ENCODE measurements around the gene UAP1. TPM values are rescaled to one million over a fixed set of nuclear protein-coding genes. Genes with fewer than 3 reads are reported as not detected.
"Not testable (repeated sequence)": the region's sequence is repeated elsewhere in the genome, so short reads cannot be mapped to it uniquely, and the experiment has no call there.

UAP1 gene
- total RNA-seq, 4 donors from 2014 or later: 95.0 to 131 (median 117) TPM

DNA sequence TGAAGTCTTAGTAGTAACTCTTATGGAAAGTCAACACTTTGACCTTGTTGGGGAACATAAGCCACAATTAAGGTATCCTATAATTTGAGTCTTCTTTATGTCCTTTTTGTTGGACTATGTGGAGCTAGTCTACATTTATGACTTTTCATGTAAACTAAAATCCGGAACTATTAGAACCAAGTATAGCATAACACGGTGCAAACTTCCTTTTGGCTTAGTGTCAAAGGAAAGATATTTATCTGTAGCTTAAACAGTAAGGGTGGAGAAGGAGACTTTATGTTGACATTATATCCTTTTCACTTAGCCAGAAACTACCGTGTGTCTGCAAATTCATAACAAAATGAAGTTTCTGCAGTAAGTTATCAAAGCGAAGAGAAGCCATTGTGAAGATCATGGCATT lies 7.3 kb downstream of the UAP1 start:
- Histone ChIP-seq H3K9me3 (no peaks in the 10 kb centered on the region), H3K4me3 (peak overlapping the region in 1 of 4 donors; percentile 12), H3K36me3 (peaks cover 0 to 13% (median 5%) of the 10 kb centered on the region in 4 donors), H3K4me1 (peaks cover 11 to 86% (median 44%) of the 10 kb centered on the region in 4 donors), H3K27me3 (no peaks in the 10 kb centered on the region), H3K27ac (peak overlapping the region; percentile 60 to 73 (median 69))
- TF ChIP-seq POLR2AphosphoS5 (IDR thresholded peaks at IDR 0.05) (peak in 1 of 3 donors; percentile 8), POLR2A (IDR thresholded peaks at IDR 0.05) (no peak)
- 35 to 52% methylated on average over 4 of the region's 4 CpGs for WGBS, 2 donors (ENCODE audit: low coverage in 1 of 2)
- intact Hi-C loops (cut with DNase I; ENCODE audit: low total_unique reads) (no loop called here), in situ Hi-C loops (cut with MboI; ENCODE audit: low pct_ligation_motif_present in 1 of 4, low pct_unique_long_range_greater_than_20kb in 1 of 4, low sequenced_read_pairs in 3 of 4) (no loop called here)
- DNase-seq: no peak

DNA sequence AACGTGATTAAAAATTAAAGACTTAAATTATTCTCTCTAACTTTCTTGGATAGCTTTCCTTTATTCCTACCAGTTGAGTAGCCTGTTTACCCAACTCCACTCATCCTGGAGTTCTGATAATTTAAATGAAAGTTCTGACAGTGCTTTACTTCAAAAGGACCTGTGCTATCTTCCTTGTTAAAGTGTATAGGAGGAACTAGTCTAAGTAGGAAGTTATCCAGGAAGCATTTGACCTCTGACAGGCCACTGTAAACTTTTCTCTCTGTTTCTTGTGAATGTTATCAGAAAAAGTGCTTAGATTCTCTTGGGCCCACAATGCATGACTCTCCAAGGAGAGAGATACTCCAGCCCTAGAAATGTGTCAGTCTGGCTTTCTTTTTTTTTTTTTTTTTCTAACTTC lies 9.2 kb downstream of the UAP1 start:
- Histone ChIP-seq H3K27ac (peak overlapping the region in 3 of 4 donors; percentile 31 to 43 (median 34)), H3K27me3 (no peaks in the 10 kb centered on the region), H3K4me1 (peaks cover 8 to 70% (median 33%) of the 10 kb centered on the region in 4 donors), H3K36me3 (peaks cover 0 to 13% (median 5%) of the 10 kb centered on the region in 4 donors), H3K4me3 (no peak overlapping the region), H3K9me3 (no peaks in the 10 kb centered on the region)
- intact Hi-C loops (cut with DNase I; ENCODE audit: low total_unique reads) (no loop called here), in situ Hi-C loops (cut with MboI; ENCODE audit: low pct_ligation_motif_present in 1 of 4, low pct_unique_long_range_greater_than_20kb in 1 of 4, low sequenced_read_pairs in 3 of 4) (no loop called here)
- no peak for TF ChIP-seq POLR2A (IDR thresholded peaks at IDR 0.05)
- TF ChIP-seq EP300 (IDR thresholded peaks at IDR 0.05; ENCODE audit: low read depth): no peak
- TF ChIP-seq, protein P1, sequence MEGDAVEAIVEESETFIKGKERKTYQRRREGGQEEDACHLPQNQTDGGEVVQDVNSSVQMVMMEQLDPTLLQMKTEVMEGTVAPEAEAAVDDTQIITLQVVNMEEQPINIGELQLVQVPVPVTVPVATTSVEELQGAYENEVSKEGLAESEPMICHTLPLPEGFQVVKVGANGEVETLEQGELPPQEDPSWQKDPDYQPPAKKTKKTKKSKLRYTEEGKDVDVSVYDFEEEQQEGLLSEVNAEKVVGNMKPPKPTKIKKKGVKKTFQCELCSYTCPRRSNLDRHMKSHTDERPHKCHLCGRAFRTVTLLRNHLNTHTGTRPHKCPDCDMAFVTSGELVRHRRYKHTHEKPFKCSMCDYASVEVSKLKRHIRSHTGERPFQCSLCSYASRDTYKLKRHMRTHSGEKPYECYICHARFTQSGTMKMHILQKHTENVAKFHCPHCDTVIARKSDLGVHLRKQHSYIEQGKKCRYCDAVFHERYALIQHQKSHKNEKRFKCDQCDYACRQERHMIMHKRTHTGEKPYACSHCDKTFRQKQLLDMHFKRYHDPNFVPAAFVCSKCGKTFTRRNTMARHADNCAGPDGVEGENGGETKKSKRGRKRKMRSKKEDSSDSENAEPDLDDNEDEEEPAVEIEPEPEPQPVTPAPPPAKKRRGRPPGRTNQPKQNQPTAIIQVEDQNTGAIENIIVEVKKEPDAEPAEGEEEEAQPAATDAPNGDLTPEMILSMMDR (IDR thresholded peaks at IDR 0.05): no peak
- TF ChIP-seq POLR2AphosphoS5 (IDR thresholded peaks at IDR 0.05): no peak
- WGBS, 2 donors (ENCODE audit: low coverage in 1 of 2): 82% methylated on average over 1 of the region's 1 CpG
- DNase-seq: no peak

DNA sequence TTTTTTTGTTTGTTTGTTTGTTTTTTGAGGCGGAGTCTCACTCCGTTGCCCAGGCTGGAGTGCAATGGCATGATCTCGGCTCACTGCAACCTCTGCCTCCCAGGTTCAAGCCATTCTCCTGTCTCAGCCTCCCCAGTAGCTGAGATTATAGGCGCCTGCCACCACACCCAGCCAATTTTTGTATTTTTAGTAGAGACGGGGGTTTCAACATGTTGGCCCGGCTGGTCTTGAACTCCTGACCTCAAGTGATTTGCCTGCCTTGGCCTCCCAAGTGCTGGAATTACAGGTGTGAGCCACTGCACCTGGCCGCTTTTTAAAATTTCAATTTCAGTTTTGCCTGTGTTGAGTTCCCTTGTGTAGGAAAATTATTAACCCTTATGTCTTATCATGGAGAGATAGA lies 9.6 kb downstream of the UAP1 start:
- Histone ChIP-seq H3K4me1 (peaks cover 8 to 66% (median 33%) of the 10 kb centered on the region in 4 donors), H3K36me3 (peaks cover 0 to 13% (median 5%) of the 10 kb centered on the region in 4 donors), H3K27ac (peak overlapping the region; percentile 4 to 43 (median 32))
- H3K4me3 ChIP-seq; intact Hi-C loops (cut with DNase I; ENCODE audit: low total_unique reads); H3K9me3 ChIP-seq; in situ Hi-C loops (cut with MboI; ENCODE audit: low pct_ligation_motif_present in 1 of 4, low pct_unique_long_range_greater_than_20kb in 1 of 4, low sequenced_read_pairs in 3 of 4); DNase-seq; H3K27me3 ChIP-seq: not testable (repeated sequence)
- WGBS, 2 donors (ENCODE audit: low coverage in 1 of 2): 63 to 68% methylated on average over 3 to 7 of the region's 7 CpGs

DNA sequence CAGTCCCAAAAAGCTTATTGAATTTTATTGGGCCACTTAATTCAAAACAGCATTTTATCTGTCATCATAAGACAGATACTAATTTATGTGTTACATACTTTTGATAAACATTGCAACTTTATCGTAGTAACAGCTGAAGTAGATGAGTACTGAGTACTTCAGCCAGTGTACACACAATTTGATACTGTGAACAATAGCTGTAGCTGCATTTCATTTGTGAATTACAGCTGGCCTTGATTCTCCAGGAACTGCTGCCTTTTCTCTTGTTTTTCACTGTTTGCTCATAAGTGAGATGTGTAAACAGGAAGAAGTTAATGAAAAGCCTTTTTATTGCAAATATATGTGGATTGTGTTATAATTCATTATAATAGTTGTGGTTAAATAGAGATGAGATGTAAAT lies 10.2 kb downstream of the UAP1 start:
- H3K27me3 ChIP-seq: no peaks in the 10 kb centered on the region
- no peak for DNase-seq
- peaks cover 0 to 8% (median 3%) of the 10 kb centered on the region in 4 donors for H3K36me3 ChIP-seq
- H3K9me3 ChIP-seq: no peaks in the 10 kb centered on the region
- WGBS, 2 donors (ENCODE audit: low coverage in 1 of 2): 44 to 50% methylated on average over 1 of the region's 1 CpG
- H3K27ac ChIP-seq: peak overlapping the region; percentile 1 to 43 (median 18)
- intact Hi-C loops (cut with DNase I; ENCODE audit: low total_unique reads): no loop called here
- no peak for TF ChIP-seq EP300 (IDR thresholded peaks at IDR 0.05; ENCODE audit: low read depth)
- TF ChIP-seq POLR2A (IDR thresholded peaks at IDR 0.05): no peak
- TF ChIP-seq, protein P1 (IDR thresholded peaks at IDR 0.05): no peak
- no peak for TF ChIP-seq POLR2AphosphoS5 (IDR thresholded peaks at IDR 0.05)
- in situ Hi-C loops (cut with MboI; ENCODE audit: low pct_ligation_motif_present in 1 of 4, low pct_unique_long_range_greater_than_20kb in 1 of 4, low sequenced_read_pairs in 3 of 4): no loop called here
- H3K4me1 ChIP-seq: peaks cover 8 to 64% (median 33%) of the 10 kb centered on the region in 4 donors
- H3K4me3 ChIP-seq: no peak overlapping the region

DNA sequence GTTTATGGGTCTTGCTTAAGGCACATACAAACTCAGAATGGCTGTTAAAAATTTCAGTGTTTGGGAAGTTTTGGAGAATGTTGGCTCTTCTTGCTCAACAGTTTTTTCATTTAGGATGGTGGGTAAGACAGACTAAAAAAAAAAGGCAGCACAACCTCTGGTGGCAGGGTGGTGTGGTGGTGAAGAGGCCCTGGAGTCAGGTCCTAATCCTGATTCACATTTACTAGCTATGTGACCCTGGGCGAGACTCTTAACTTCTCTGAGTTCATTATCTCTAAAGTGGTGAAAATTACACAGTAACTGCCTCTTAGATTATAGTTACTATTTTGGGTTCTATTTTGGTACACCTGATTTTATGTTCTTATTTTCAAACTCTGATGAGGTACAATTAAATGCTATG lies 11.6 kb downstream of the UAP1 start:
- Histone ChIP-seq H3K27me3 (no peaks in the 10 kb centered on the region), H3K4me1 (peaks cover 8 to 59% (median 28%) of the 10 kb centered on the region in 4 donors), H3K4me3 (no peak overlapping the region), H3K36me3 (peaks cover 0 to 4% (median 0%) of the 10 kb centered on the region in 4 donors), H3K27ac (no peak overlapping the region), H3K9me3 (no peaks in the 10 kb centered on the region)
- in situ Hi-C loops (cut with MboI; ENCODE audit: low pct_ligation_motif_present in 1 of 4, low pct_unique_long_range_greater_than_20kb in 1 of 4, low sequenced_read_pairs in 3 of 4) (no loop called here), intact Hi-C loops (cut with DNase I; ENCODE audit: low total_unique reads) (no loop called here)
- TF ChIP-seq, protein P1 (IDR thresholded peaks at IDR 0.05): no peak
- no peak for TF ChIP-seq POLR2AphosphoS5 (IDR thresholded peaks at IDR 0.05)
- no peak for TF ChIP-seq EP300 (IDR thresholded peaks at IDR 0.05; ENCODE audit: low read depth)
- TF ChIP-seq POLR2A (IDR thresholded peaks at IDR 0.05): no peak
- WGBS, 2 donors (ENCODE audit: low coverage in 1 of 2): 57 to 83% methylated on average over 1 of the region's 1 CpG
- no peak for DNase-seq

Measured in transverse colon (tissue), 4 donors.